ENCODE results near the gene SOAT1.

- TF ChIP-seq CTCF (IDR thresholded peaks at IDR 0.05) (no peak), POLR2A (IDR thresholded peaks at IDR 0.05) (no peak)
These were observed 28.1 kb downstream of the SOAT1 start for GRCh38 chr1:179321533-179322216.
